Lower leg skin (tissue), 3 donors: ENCODE measurements around the gene NFASC.

Source experiments
- CTCF ChIP-seq, 3 donors: fragments of 450-650 bp; IDR thresholded peaks; one replicate each; pipeline ENCODE4 v1.5.1; 2016; ENCODE audit warnings: antibody characterized with exemption in 3 of 3, mild to moderate bottlenecking in 3 of 3, moderate library complexity in 2 of 3
- POLR2A ChIP-seq, 2 donors: fragments of 450-650 bp; IDR thresholded peaks; one replicate each; pipeline ENCODE4 v1.6.1; 2016 to 2017; ENCODE audit warnings: antibody characterized with exemption in 2 of 2, mild to moderate bottlenecking in 1 of 2, moderate library complexity in 1 of 2

DNA sequence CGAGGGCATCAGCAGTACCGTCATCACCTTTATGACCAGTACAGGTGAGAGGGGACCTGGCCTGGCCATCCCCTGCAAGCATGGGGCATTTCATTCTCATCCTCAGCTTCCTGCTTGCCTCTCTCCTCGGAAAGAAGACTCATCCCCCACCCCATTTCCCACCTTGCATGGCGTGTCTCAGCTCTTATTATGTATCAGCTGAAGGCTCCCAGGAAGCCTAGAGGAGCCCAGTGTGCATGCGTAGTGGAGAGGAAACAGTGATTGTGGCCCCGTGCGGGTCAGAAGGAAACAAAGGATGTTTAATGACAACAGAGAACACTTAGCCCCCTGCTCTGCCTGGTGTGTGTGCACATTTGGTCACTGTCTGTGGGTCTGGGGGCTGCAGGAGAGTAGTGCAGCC, 132.0 kb downstream of the NFASC start:
- no peak for TF ChIP-seq CTCF (IDR thresholded peaks at IDR 0.05)
- no peak for TF ChIP-seq POLR2A (IDR thresholded peaks at IDR 0.05)
